HEK293 (cell line): ENCODE results near the gene GNG7.
A peak's percentile ranks its signal among the peaks of the same experiment; 100 is the strongest.

Experiments
- CTCF ChIA-PET: fragments of 350-600 bp; formaldehyde crosslinking; extraction: SDS; loops from one replicate; lab custom pipeline; 2021; ENCODE audit warnings: antibody characterized with exemption; lab: Yijun Ruan, JAX
- POLR2A ChIA-PET: fragments of 300-600 bp; formaldehyde crosslinking; extraction: SDS; loops from one replicate; lab custom pipeline; 2020; ENCODE audit warnings: antibody characterized with exemption, inconsistent platforms; lab: Yijun Ruan, JAX
- H3K27ac ChIP-seq: fragments of 200-500 bp; sonication (Bioruptor generic); 2 replicates; pipeline ENCODE4 v1.5.1; 2014; ENCODE audit warnings: low read depth, low read length, control low read depth, inconsistent platforms; ENCODE audit errors: extremely low read depth
- H3K36me3 ChIP-seq, 2 experiments: fragments of 200-500 bp in 1 of 2; sonication (Bioruptor generic) in 1 of 2; 1 replicate in 1 of 2; 2 replicates in 1 of 2; pipeline ENCODE4 v1.5.1; 2014 to 2017; ENCODE audit warnings: inconsistent platforms in 2 of 2, low read length in 2 of 2; ENCODE audit not compliant: control insufficient read depth in 2 of 2, insufficient read depth in 1 of 2
- H3K4me1 ChIP-seq: fragments of 200-500 bp; sonication (Bioruptor generic); 2 replicates; pipeline ENCODE4 v1.5.1; 2014; ENCODE audit warnings: mild to moderate bottlenecking, low read length, inconsistent platforms; ENCODE audit not compliant: control insufficient read depth, insufficient read depth
- H3K4me3 ChIP-seq: 2 replicates; pipeline ENCODE4 v1.5.1; 2011; ENCODE audit warnings: low read depth, mild to moderate bottlenecking, control low read depth, low read length, moderate library complexity
- H3K9me3 ChIP-seq: fragments of 200-500 bp; sonication (Bioruptor generic); 2 replicates; pipeline ENCODE4 v1.5.1; 2014; ENCODE audit warnings: low read depth, low read length, inconsistent platforms; ENCODE audit not compliant: control insufficient read depth, insufficient read depth
- GLIS1 ChIP-seq: fragments of 450-650 bp; formaldehyde crosslinking; IDR thresholded peaks from 2 replicates; pipeline ENCODE4 v1.5.1; 2016; ENCODE audit warnings: missing biosample characterization, missing genetic modification characterization
- KLF10 ChIP-seq: fragments of 450-650 bp; IDR thresholded peaks from 2 replicates; pipeline ENCODE4 v1.5.1; 2018; ENCODE audit warnings: missing biosample characterization, mild to moderate bottlenecking, missing genetic modification characterization
- KLF16 ChIP-seq: fragments of 450-650 bp; formaldehyde crosslinking; IDR thresholded peaks from 2 replicates; pipeline ENCODE4 v1.5.1; 2017; ENCODE audit warnings: missing biosample characterization, missing genetic modification characterization
- PRDM1 ChIP-seq: fragments of 450-650 bp; formaldehyde crosslinking; IDR thresholded peaks from 2 replicates; pipeline ENCODE4; 2016; ENCODE audit warnings: missing biosample characterization, missing genetic modification characterization
- SETDB1 ChIP-seq: IDR thresholded peaks from one replicate; pipeline ENCODE4 v1.6.1; 2017; ENCODE audit warnings: mild to moderate bottlenecking, low read length, moderate library complexity, mixed read lengths; ENCODE audit not compliant: insufficient read length
- TCF7L2 ChIP-seq: IDR thresholded peaks from 2 replicates; pipeline ENCODE4 v1.6.1; 2011; ENCODE audit warnings: low read depth, mild to moderate bottlenecking, inconsistent platforms, low read length, moderate library complexity, borderline replicate concordance
- ZNF121 ChIP-seq: fragments of 450-650 bp; formaldehyde crosslinking; IDR thresholded peaks from 2 replicates; pipeline ENCODE4 v1.5.1; 2016; ENCODE audit warnings: missing biosample characterization, missing genetic modification characterization
- ZNF157 ChIP-seq: fragments of 450-650 bp; formaldehyde crosslinking; IDR thresholded peaks from 2 replicates; pipeline ENCODE4 v1.5.1; 2016; ENCODE audit warnings: missing biosample characterization, missing genetic modification characterization
- ZNF214 ChIP-seq: fragments of 450-650 bp; formaldehyde crosslinking; IDR thresholded peaks from 2 replicates; pipeline ENCODE4 v1.5.1; 2017; ENCODE audit warnings: missing biosample characterization, mild to moderate bottlenecking, missing genetic modification characterization, borderline replicate concordance
- ZNF274 ChIP-seq, 2 experiments: fragments of 200-500 bp in 1 of 2; fragments of 450-650 bp in 1 of 2; sonication (Bioruptor generic) in 1 of 2; formaldehyde crosslinking in 1 of 2; IDR thresholded peaks; 2 replicates each; pipeline versions ENCODE4 v1.5.1 to v1.6.1; 2014 to 2016; ENCODE audit warnings: borderline replicate concordance in 1 of 2, inconsistent platforms in 1 of 2, low read length in 1 of 2, missing biosample characterization in 1 of 2, missing genetic modification characterization in 1 of 2
- ZNF341 ChIP-seq: fragments of 450-650 bp; formaldehyde crosslinking; IDR thresholded peaks from 2 replicates; pipeline ENCODE4; 2016; ENCODE audit warnings: low read depth, missing biosample characterization, missing genetic modification characterization
- ZNF354C ChIP-seq: fragments of 450-650 bp; formaldehyde crosslinking; IDR thresholded peaks from 2 replicates; pipeline ENCODE4 v1.5.1; 2016; ENCODE audit warnings: missing biosample characterization, missing genetic modification characterization, low read depth, borderline replicate concordance
- ZNF366 ChIP-seq: fragments of 450-650 bp; formaldehyde crosslinking; conservative IDR thresholded peaks from 2 replicates; pipeline ENCODE4 v1.5.1; 2016; ENCODE audit warnings: missing biosample characterization, missing genetic modification characterization
- ZNF791 ChIP-seq: fragments of 450-650 bp; formaldehyde crosslinking; IDR thresholded peaks from 2 replicates; pipeline ENCODE4 v1.5.1; 2016; ENCODE audit warnings: missing biosample characterization, missing genetic modification characterization
- ZNF837 ChIP-seq: fragments of 450-650 bp; formaldehyde crosslinking; IDR thresholded peaks from 2 replicates; pipeline ENCODE4 v1.5.1; 2016; ENCODE audit warnings: missing biosample characterization, missing genetic modification characterization
- ZXDB ChIP-seq: fragments of 450-650 bp; formaldehyde crosslinking; IDR thresholded peaks from 2 replicates; pipeline ENCODE4 v1.5.1; 2016; ENCODE audit warnings: missing biosample characterization, missing genetic modification characterization
- TF ChIP-seq, protein P1 (sequence below): fragments of 450-650 bp; formaldehyde crosslinking; IDR thresholded peaks from 2 replicates; pipeline ENCODE4 v1.5.1; 2017; ENCODE audit warnings: missing biosample characterization, missing genetic modification characterization
- TF ChIP-seq, protein P2 (sequence below): fragments of 450-650 bp; formaldehyde crosslinking; IDR thresholded peaks from 2 replicates; pipeline ENCODE4 v1.5.1; 2017; ENCODE audit warnings: missing biosample characterization, missing genetic modification characterization
- TF ChIP-seq, protein P3 (sequence below): fragments of 450-650 bp; formaldehyde crosslinking; IDR thresholded peaks from 2 replicates; pipeline ENCODE4 v1.5.1; 2016; ENCODE audit warnings: missing biosample characterization, missing genetic modification characterization, borderline replicate concordance
- TF ChIP-seq, protein P4 (sequence below): fragments of 450-650 bp; formaldehyde crosslinking; IDR thresholded peaks from 2 replicates; pipeline ENCODE4 v1.5.1; 2016; ENCODE audit warnings: missing biosample characterization, missing genetic modification characterization, borderline replicate concordance

Gene GNG7

DNA sequence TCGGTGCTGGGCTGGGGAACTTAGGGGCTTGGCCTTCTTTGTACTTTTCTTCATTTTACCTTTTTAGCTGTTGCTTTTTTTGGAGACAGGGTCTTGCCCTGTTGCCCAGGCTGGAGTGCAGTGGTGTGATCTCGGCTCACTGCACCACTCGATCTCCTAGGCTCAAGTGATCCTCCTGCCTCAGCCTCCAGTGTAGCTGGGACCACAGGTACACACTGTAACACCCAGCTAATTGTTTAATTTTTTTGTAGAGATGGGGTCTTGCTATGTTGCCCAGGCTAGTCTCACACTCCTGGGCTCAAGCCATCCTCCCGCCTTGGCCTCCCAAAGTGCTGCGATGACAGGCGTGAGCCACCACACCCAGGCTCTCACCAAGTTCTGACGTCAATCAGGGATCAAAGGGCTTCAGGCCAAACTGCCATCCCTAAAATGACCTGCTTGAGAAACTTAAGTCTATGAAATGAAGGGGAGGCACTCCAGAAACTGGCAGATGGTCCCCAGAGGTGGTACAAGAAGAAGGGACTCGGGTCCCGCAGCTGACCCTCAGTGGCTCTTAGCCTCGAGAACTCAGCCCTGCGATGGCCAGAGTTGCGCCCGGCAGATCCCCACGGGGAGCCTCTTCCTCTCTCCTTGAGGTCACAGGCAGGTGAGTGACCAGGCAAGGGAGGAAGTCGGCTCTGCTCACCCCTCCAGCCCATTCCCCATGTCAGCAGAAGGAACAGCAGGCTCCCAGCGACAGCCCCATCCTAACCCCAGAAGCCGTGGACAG is 61.7 kb downstream of the GNG7 start:
- Histone ChIP-seq H3K4me1 (no peaks in the 10 kb centered on the region), H3K27ac (no peak overlapping the region), H3K4me3 (no peak overlapping the region), H3K36me3 (no peaks in the 10 kb centered on the region), H3K9me3 (no peaks in the 10 kb centered on the region)
- POLR2A ChIA-PET = interaction anchor here (0.6 kb wide), 1 partner anchor 449 kb away, joined by 4 read pairs; no protein-coding TSS in a partner anchor
- peak; percentile 94 for TF ChIP-seq ZNF121
- TF ChIP-seq, protein P1, sequence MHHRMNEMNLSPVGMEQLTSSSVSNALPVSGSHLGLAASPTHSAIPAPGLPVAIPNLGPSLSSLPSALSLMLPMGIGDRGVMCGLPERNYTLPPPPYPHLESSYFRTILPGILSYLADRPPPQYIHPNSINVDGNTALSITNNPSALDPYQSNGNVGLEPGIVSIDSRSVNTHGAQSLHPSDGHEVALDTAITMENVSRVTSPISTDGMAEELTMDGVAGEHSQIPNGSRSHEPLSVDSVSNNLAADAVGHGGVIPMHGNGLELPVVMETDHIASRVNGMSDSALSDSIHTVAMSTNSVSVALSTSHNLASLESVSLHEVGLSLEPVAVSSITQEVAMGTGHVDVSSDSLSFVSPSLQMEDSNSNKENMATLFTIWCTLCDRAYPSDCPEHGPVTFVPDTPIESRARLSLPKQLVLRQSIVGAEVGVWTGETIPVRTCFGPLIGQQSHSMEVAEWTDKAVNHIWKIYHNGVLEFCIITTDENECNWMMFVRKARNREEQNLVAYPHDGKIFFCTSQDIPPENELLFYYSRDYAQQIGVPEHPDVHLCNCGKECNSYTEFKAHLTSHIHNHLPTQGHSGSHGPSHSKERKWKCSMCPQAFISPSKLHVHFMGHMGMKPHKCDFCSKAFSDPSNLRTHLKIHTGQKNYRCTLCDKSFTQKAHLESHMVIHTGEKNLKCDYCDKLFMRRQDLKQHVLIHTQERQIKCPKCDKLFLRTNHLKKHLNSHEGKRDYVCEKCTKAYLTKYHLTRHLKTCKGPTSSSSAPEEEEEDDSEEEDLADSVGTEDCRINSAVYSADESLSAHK = no peak
- CTCF ChIA-PET = interaction anchor here (0.6 kb wide), 1 partner anchor 12 kb away, joined by 3 read pairs; no protein-coding TSS in a partner anchor

DNA sequence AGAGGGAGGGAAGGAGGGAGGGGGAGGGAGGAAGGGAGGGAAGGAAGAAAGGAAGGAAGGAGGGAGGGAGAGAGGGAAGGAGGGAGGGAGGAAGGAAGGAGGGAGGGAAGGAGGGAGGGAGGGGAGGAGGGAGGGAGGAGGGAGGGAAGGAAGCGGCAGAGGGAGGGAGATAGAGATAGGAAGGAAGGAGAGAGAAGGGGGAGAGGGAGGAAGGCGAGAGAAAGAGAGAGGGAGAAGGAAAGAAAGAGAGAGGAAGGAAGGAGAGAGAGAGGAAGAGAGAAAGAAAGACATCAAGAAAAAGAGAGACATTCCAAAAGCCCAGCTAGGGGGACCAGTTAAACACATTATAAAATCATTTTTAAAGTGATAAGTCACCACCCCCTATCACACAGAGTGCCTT is 62.5 kb downstream of the GNG7 start:
- Histone ChIP-seq H3K27ac (no peak overlapping the region), H3K36me3 (no peaks in the 10 kb centered on the region), H3K9me3 (no peaks in the 10 kb centered on the region)
- no peak for TF ChIP-seq ZNF791
- TF ChIP-seq ZNF366 (tag by site-specific recombination) = peak; percentile 90
- no peak for TF ChIP-seq KLF16 (tag by site-specific recombination)
- no peak for TF ChIP-seq ZNF837 (tag by site-specific recombination)
- TF ChIP-seq GLIS1 (tag by site-specific recombination) = no peak
- TF ChIP-seq, protein P2, sequence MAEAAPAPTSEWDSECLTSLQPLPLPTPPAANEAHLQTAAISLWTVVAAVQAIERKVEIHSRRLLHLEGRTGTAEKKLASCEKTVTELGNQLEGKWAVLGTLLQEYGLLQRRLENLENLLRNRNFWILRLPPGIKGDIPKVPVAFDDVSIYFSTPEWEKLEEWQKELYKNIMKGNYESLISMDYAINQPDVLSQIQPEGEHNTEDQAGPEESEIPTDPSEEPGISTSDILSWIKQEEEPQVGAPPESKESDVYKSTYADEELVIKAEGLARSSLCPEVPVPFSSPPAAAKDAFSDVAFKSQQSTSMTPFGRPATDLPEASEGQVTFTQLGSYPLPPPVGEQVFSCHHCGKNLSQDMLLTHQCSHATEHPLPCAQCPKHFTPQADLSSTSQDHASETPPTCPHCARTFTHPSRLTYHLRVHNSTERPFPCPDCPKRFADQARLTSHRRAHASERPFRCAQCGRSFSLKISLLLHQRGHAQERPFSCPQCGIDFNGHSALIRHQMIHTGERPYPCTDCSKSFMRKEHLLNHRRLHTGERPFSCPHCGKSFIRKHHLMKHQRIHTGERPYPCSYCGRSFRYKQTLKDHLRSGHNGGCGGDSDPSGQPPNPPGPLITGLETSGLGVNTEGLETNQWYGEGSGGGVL (tag by site-specific recombination) = 0 out of 2 replicates have a peak, but pooled peaks have one; percentile 17
- TF ChIP-seq PRDM1 (tag by site-specific recombination) = peak; percentile 71
- TF ChIP-seq, all 188 proteins: peak for 3
- ChIA-PET CTCF (interaction anchor here (0.6 to 1.0 kb wide), 2 partner anchors 11 to 13 kb away, joined by 3 read pairs; no protein-coding TSS in a partner anchor), POLR2A (interaction anchor here (0.6 kb wide), 1 partner anchor 448 kb away, joined by 4 read pairs; no protein-coding TSS in a partner anchor)
- Histone ChIP-seq H3K4me1 (no peaks in the 10 kb centered on the region), H3K4me3 (no peak overlapping the region)

DNA sequence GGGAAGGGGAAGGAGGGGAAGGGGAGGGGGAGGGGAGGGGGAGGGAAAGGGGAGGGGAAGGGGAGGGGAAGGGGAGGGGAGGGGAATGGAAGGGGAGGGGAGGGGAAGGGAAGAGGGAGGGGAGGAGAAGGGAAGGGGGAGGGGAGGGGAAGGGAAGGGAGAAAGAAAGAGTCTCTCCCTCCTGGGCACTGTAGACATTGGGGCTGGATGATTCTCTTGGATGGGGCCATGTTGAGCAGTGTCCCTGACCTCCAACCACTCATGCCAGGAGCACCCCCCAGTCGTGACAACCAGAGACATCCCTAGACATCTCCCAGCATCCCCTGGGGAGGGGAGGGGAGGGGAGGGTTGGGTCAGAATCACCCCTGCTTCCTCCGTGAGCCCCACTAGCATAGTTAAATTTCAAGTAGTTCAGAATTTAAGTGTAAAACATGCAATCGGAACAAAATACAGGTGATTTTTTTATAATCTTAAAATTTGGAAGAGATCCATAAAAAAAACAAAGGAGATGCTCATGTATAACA is 64.0 kb downstream of the GNG7 start:
- no peaks in the 10 kb centered on the region for H3K36me3 ChIP-seq
- no peaks in the 10 kb centered on the region for H3K4me1 ChIP-seq
- POLR2A ChIA-PET = interaction anchor here (0.7 kb wide), 1 partner anchor 305 kb away, joined by 5 read pairs; no protein-coding TSS in a partner anchor
- CTCF ChIA-PET = interaction anchor here (0.7 to 2.3 kb wide), 2 partner anchors 13 to 158 kb away, joined by 4 to 9 read pairs; no protein-coding TSS in a partner anchor
- H3K27ac ChIP-seq = no peak overlapping the region
- H3K9me3 ChIP-seq = no peaks in the 10 kb centered on the region
- no peak overlapping the region for H3K4me3 ChIP-seq
- TF ChIP-seq TCF7L2 = no peak
- TF ChIP-seq ZXDB (tag by site-specific recombination) = no peak
- TF ChIP-seq, protein P3, sequence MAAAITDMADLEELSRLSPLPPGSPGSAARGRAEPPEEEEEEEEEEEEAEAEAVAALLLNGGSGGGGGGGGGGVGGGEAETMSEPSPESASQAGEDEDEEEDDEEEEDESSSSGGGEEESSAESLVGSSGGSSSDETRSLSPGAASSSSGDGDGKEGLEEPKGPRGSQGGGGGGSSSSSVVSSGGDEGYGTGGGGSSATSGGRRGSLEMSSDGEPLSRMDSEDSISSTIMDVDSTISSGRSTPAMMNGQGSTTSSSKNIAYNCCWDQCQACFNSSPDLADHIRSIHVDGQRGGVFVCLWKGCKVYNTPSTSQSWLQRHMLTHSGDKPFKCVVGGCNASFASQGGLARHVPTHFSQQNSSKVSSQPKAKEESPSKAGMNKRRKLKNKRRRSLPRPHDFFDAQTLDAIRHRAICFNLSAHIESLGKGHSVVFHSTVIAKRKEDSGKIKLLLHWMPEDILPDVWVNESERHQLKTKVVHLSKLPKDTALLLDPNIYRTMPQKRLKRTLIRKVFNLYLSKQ (tag by site-specific recombination) = no peak
- TF ChIP-seq ZNF157 (tag by site-specific recombination) = no peak
- no peak for TF ChIP-seq ZNF354C (tag by site-specific recombination)
- TF ChIP-seq ZNF274 (IDR thresholded peaks at IDR 0.05; ENCODE audit: low read length) = no peak
- no peak for TF ChIP-seq ZNF274 (tag by site-specific recombination; IDR thresholded peaks at IDR 0.05; ENCODE audit: borderline replicate concordance)
- no peak for TF ChIP-seq SETDB1
- no peak for TF ChIP-seq ZNF214 (tag by site-specific recombination)
- no peak for TF ChIP-seq ZNF341 (tag by site-specific recombination)
- TF ChIP-seq, protein P4, sequence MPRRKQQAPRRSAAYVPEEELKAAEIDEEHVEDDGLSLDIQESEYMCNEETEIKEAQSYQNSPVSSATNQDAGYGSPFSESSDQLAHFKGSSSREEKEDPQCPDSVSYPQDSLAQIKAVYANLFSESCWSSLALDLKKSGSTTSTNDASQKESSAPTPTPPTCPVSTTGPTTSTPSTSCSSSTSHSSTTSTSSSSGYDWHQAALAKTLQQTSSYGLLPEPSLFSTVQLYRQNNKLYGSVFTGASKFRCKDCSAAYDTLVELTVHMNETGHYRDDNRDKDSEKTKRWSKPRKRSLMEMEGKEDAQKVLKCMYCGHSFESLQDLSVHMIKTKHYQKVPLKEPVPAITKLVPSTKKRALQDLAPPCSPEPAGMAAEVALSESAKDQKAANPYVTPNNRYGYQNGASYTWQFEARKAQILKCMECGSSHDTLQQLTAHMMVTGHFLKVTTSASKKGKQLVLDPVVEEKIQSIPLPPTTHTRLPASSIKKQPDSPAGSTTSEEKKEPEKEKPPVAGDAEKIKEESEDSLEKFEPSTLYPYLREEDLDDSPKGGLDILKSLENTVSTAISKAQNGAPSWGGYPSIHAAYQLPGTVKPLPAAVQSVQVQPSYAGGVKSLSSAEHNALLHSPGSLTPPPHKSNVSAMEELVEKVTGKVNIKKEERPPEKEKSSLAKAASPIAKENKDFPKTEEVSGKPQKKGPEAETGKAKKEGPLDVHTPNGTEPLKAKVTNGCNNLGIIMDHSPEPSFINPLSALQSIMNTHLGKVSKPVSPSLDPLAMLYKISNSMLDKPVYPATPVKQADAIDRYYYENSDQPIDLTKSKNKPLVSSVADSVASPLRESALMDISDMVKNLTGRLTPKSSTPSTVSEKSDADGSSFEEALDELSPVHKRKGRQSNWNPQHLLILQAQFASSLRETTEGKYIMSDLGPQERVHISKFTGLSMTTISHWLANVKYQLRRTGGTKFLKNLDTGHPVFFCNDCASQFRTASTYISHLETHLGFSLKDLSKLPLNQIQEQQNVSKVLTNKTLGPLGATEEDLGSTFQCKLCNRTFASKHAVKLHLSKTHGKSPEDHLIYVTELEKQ (tag by site-specific recombination) = no peak
- TF ChIP-seq KLF10 (tag by site-specific recombination) = no peak
